Fibroblast of peridontal ligament (primary cell): ENCODE results near the gene SCN4A.
"Not testable (repeated sequence)": the region's sequence is repeated elsewhere in the genome, so short reads cannot be mapped to it uniquely, and the experiment has no call there.

Experiments
- DNase-seq: peaks from one replicate; pipeline ENCODE4 v3.0.0-alpha.2; 2010; ENCODE audit errors: extremely low read depth

SCN4A gene

DNA sequence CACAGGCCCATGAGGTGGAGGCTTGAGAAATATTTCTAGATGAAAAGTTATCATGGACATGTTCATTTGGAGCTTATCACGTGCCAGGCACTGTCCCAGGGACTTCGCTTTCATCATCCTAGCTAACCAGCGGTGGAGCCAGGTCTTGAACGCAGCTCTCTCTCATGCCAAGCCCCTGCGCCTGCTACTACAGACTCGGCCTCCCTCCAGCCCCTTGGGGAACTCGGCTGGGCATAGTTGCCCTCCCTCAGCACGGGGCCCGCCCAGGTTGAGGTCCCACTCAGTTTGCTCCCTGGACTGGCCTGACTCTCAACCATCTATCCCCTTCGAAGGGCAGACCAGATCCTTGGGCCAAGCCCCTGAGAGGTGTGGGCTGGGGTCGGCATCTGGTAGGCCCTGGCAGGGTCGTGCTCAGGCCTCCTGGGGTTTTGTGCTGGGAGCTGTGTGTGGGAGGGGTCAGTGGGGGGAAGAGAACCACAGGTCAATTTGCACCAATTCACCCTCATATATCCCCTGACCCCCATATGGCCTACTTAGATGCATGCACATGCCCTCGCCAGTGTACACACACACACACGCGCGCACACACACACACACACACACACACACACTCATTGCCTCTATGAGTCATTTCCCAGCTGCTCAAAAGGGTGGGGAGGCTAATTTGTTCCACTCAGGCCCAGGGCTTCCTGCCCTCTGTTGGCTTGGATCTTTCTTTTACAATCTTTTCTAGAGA lies 12.1 kb upstream of the SCN4A start:
- DNase-seq = peak; percentile 92

DNA sequence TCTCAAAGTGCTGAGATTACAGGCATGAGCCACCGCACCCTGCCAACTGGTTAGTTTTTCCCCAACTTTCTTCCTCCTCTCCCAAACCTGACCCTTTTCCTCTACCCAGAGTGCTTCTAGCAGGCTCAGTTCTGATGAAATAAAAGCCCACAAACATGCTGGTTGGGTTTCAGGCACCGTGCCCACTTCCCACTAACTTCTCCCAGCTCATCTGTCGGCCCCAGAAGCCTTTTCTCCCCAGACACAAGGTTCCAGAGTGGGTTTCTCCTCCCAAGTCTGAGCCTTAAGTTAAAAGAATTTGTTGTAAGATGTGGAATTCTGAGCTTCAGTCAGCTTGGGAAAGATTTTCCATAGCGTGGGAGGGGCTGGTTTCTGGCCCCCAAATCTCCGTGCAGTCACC lies 11.5 kb upstream of the SCN4A start:
- peak; percentile 87 for DNase-seq

DNA sequence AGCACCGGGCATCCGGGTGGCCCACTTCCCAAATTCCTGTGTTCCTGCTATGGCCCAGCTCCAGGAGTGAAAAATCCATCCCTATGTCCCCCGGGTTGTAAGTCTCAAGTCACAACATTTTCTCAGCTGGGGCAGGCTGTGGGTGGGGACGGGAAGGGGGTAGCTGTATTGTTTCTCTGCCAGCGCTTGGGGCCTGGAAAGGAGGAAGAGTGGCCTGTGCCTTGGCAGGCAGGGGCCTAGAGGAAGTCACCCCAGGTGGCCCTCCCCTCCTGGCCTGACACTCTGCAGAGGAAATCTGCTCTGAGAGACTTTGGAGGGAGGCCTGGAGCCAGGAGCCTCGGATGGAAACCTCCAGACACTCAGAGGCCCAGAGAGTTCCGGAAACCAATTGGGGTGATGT lies 10.6 kb upstream of the SCN4A start:
- no peak for DNase-seq

DNA sequence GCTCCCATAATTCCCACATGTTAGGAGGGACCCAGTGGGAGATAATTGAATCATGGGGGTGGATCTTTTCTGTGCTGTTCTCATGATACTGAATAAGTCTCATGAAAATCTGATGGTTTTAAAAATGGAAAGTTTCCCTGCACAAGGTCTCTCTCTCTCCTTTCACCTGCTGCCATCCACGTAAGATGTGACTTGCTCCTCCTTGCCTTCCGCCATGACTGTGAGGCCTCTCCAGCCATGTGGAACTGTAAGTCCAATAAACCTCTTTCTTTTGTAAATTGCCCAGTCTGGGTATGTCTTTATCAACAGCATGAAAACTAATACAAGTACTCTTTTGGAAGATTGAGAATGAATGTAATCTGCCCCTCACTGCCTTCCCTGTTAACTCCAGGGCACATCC lies 9.9 kb upstream of the SCN4A start:
- DNase-seq = not testable (repeated sequence)

DNA sequence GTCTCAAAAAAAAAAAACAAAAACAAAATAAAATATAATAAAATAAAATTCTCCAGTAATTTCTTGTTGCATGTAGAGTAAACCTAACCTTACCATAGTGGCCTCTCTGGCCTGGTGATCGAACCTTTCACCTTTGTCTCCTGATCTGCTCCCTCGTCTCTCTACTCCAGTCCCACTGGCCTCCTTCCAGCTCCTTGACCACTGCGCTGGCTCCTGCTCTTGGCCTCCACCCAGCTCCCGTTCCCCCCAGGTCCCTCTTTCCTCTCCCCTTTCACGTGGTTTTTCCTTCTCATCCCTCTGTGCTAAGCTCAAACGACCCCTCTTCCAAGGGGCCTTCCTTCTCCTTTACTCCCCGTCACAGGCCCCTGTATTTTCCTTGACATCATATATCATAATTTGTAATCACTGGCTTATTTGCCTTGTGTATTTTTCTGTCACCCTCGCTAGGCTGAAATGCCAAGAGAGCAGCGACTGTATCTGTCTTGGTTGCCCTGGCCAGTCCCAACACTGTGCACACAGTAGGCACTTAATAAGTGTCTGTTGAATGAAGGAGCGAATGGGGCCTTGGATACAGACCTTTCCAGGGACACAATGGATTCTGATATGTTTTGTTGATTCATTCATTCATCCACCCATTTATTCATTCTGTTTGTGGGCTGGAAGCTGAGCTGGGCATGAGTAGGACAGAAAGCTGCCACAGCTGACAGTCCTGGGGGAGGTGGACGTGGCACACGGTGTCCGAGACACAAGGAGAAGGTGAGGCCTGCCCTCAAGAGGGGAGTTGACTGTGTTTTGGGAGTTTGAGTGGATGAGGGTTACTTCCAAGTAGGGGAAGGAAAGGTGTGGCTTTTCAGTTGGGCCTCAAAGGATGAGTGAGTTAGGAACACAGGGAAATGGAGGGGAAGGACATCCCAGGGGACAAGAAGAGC lies 5.8 kb upstream of the SCN4A start:
- DNase-seq = no peak

DNA sequence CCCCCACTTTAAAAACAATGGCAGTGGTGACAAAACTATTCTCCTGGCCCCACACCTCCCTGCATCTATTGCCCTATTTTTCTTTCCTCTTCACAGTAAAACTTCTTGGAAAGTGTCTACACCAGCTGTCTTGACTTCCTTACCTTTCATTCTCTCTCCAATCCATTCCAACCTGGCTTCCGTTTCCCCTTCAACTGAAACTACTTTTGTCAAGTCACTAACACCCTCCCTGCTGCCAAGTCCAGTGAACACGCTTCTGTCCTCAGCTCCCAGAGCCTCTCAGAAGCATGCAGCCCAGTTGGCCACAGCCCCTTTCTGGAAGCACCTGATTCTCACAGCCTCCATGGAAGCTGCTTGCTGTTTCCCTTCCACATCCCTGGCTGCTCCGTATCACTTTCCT lies 4.0 kb upstream of the SCN4A start:
- no peak for DNase-seq

DNA sequence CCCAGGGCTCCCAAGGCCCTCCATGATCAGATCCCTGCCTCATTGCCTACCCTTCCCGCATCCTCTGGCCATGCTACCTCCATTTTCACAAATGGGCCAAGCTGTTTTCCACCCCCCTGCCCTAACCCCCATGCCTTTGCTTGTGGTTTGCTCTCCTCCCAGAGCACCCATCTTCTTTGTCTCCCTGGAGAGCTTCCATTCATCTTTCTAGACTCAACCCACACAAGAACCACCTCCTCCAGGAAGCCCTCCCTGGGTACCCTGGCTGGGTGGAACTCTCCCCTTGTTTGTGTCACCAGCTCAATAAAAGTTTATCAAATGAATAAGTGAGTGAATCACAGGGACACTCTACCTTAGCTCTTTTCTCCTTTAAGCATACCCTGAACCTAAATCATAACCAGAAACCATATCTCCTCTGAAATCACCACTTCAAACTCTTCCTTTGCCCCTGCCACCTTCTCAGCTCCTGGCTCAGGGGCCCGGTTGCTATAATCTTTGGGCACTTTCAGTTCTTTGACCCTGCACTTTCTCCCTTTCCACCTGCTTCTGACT lies 2.9 kb upstream of the SCN4A start:
- DNase-seq = no peak

DNA sequence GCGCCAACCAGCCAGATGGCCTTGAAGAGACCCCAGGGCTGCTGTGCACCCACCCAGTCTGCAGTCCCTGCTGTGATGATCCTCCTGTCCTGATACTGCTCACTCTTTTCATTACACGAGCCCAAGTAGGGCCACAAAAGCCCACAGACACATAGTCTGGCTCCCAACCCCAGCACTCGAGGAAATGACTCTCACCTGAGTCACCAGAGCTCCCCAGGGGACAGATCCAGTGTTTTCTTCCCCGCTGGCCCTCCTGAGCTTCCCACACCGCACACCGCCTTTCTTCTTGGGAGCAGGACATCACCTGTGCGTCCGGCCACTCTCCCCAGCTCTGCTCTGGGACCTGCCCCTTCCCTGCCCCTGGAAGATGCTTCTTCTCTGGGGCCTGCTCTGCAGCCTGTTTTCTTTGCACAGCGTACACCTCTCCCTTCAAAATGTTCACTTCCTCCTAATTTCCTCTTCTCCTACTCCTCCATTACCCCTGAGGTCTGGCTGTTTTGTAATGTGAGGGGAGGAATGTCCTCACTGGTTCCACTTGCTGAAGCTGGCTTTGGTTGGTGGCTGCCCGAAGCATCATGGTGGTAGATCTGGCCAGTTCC lies 2.0 kb upstream of the SCN4A start:
- DNase-seq = peak; percentile 5

DNA sequence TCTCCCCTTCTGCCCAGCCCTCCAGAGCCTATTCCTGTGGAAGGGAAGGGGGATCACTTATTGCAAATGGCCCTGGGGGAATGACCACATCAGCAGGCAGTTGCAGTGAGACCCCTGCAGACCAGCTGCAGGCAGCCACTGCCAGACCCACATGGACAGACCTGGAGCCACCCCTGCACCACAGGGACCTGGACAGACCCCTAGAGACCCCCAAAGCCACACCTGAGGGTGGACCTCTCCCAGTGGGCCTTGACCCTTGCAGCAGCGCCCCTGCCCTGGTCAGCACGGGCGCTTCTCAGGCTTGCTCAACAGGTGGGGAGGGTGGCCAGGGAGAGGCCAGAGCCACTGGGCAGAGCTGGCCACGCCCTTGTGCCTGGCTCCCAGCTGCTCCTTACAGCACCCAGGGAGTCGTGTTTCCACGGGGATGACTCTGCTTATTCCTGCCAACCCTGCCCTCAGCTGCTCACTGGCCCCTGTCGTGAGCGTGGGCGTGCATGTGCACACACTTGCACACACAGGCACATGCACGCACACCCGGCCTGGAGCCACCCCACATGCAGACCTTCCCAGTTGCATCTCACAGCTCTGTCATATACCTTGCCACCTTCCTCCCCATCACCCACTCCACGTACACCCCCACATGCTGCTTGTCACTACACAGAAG lies 1.3 kb upstream of the SCN4A start:
- DNase-seq = no peak

DNA sequence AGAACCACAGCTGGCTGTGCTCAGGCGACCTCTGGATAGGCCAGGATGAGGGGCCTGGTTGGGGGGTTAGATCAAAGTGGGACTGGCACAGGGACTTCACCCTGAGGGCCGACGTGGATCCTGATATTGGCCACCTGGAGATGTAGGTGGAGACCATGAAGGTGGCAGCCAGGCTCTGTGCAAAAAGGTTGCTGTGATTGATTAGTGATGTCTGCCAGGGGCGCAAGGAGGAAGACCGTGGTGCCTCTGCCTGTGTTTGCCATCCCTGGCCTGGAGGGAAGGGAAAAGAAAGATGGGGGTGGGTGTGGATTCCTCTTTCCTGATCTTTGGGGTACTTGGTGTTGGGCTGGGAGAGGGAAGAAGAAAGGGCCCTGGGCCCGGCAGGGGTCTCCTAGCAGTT lies 529 bp upstream of the SCN4A start:
- no peak for DNase-seq

DNA sequence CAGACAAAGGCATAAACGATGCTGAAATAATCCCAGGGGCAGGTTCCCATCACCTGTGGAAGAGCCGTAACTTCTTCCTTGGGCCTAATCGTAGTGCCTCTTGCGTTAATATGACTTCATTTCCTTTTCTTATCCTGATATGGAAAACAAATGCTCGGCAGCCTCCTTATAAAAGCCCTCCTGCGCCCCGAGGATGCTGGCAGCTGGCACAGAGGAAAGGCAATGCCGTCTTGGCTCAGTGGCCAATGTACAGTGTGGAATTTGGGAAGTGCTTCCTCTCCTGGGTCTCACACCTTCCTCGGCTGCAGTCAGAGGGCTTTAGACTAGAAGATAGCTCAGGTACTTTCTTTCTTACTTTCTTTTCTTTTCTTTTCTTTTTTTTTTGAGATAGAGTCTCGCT lies 3.4 kb downstream of the SCN4A start:
- DNase-seq = no peak

DNA sequence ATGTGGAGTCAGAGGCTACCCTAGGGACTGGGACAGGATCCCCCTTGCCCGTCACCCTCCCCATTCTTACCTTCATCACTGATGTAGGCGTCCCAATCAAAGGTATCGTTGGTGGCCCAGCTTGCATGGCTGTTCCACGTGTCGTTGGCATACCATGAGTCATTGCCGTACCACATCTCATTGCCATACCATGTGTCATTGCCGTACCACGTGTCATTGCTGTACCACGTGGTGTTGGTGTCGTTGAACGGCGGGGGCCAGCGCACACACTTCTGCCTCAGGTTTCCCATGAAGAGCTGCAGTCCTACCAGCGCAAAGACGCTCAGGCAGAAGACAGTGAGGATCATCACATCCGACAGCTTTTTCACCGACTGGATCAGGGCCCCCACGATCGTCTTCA lies 4.8 kb downstream of the SCN4A start:
- DNase-seq = no peak

DNA sequence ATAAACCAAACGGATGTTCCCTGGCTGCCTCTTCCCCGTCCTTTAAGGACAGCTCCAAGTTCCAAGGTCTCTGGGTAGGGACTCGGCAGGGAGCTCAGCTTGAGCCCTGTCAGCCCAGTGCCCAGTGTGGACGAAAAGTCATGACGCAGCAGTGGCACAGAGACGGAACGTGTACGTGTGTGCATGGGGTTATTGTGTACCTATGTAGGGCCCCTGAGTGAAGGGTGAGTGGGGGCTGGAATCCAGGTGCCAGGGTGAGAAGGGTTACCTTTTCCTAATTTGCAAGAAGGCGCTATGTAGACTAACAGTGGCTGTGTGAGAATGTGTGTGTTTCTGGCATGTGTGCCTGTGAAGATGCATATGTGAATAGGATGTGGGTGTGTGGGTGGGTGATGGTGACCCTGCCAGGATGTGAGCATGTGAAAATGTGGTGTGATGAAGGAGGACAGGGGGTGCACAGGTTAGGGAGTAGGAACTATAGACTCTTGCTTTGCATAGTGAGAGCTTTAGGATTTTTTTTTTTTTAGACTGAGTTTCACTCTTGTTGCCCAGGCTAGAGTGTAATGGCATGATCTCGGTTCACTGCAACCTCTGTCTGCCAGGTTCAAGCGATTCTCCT lies 6.0 kb downstream of the SCN4A start:
- no peak for DNase-seq

DNA sequence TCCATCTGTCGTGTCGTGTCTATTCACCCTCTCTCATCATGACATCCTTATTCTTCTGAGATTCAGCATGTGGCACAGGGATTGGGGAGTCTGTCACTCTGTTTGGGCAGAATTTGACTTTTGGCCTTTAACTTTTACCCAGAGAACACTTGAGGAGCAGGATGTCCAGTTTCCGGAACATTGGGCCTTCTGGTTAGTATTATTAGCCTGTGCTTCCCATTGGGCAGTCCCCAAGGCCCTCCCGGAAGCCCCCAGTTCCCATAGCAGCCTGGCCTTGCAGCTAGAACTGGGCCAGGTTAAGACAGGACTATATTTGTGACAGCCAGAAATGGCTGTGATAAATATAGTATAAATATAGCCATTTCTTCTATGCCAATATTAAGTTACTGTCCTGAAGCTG lies 9.6 kb downstream of the SCN4A start:
- no peak for DNase-seq

DNA sequence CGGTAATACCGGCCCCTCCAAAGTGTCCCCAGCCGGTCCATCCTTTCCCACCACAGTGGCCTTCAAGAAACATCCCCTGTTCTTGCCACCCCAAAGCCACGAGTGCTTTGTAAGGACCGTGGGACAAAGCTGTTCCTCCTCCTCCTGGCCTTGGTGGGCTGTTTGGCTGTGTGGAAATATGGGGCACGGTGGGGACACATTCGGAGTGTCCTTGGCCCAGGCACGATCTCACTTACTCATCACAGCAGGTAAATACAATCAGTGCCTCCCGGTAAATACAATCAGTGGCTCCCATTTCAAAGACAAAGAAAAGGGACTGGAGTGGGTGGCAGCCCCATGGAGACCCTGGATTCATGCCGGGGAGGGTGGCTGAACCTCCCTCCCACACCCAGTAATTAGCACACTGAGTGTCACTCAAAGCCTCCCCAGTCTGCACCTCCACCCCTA lies 10.4 kb downstream of the SCN4A start:
- no peak for DNase-seq

DNA sequence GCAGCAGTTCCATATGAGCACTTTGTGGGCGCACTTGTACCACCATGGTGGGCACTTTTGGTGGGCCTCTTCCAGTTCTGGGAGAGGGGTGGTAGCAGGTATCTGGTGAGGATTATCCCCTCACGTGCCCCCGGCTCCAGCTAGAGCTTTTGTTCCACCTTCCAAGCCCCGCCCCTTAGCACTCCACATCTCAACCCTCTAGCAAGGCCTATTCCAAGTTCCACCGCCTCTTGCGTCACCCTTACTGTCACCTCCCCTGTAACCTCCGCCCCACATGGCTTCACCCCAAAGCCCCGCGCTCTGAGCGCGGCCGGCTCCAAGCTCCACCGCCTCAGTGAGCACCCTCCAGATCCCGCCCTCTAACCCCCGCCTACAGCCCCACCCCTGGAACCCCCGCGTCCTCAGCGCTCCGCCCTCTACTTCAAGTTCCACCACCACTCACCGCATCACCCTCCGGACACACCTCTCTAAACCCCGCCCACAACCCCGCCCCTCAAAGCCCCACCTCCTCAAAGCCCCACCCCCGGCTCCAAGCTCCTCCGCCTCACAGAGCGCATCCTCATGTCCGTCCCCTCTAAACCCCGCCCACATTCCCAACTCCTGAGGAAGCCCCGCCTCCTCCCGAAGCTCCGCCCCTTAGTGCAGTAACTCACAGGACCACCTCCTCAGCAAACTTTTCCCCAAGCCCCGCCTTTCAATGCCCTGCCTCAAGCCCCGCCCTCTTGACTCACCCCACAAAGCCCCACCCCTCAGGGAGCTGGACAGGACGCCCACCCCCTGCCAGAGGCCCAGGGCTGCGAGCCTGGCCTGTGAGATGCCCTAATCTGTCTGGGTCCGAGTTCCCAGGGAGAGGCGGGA lies 11.1 kb downstream of the SCN4A start:
- DNase-seq = peak; percentile 5

DNA sequence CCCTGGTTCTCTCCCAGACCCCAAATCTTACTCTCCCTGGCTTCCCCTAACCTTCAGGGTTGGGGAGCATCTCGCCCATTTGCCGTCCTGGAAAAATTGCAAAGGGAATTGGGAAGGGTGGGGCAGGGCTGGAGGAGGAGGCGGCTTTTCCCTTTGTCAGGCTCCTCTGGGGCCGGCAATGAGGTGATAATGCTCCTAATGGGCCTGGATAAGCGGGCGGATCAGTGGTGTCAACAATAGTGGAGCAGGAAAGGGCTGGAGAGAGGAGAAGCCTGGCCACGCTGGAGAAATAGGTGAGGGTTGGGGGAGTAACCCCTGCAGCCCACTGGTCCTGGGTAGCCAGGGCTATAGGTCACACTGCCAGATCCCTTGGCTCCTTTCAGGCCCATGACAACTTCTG lies 12.3 kb downstream of the SCN4A start:
- DNase-seq = no peak

DNA sequence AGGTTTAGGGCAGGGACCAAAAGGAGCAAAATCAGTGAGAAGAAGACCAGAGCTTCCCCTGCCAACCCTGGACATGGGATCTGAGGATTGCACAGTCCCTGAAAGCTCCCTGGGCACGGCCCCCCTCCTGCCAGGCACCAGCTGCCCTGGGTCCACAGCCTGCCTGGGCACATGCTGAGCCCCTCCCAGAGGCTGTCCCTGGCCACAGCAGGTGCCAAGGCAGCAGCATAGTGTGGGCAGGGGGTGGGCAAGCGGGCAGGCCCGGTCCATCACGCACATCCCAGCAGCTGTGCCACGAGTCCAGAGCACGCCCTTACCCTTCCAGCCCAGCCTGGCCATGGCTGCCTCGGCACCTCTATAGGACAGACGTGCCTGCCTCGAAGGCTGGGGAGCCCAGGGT lies 12.7 kb downstream of the SCN4A start:
- DNase-seq = no peak

DNA sequence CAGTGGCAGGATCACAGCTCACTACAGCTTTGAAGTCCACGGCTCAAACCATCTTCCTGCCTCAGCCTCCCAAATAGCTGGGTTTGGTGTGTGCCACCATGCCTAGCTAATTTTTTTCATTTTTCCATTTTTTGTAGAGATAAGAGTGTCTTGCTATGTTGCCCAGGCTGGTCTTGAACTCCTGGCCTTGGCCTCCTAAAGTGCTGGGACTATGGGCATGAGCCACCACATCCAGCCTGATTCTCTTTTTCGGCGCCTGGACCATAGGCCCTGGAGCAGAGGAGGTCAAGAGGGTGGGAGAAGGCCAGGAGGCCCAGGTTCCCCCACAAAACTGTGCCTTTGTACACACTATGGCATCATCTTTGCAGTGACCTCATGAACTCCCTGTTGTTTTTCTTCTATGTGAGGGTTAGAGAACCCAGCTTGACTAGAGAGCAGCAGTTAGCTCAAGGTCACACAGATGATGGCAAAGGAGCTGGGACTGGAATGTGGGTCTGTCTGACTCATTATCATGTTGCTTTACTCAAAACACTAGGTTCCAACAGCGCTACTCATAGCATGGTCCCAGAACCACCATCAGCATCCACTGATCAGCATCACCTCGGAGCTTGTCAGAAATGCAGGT lies 16.3 kb downstream of the SCN4A start:
- DNase-seq = peak; percentile 31

DNA sequence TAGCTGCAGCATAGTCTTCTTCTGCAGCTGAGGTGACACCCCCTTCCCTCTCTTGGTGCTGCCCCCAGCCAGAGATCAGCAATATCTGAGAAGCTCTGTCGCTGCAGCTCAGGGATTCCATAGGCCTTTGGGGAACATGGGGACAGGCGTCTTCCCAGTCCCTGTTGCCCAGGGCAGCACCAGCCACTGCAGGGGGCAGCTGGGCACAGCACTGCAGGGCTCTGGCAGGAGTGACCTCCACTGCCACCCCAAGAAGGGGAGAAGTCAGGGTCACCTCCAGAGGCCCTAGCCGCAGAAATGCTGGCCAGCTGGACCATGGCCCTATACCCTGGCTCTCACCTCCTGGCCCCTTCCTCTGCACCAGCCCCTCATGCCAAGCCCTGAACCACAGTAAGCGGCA lies 16.9 kb downstream of the SCN4A start:
- DNase-seq = no peak
